ENCODE data around the gene DNAJC22. TPM values are rescaled to one million over a fixed set of nuclear protein-coding genes. Genes with fewer than 3 reads are reported as not detected.

Gene DNAJC22
- total RNA-seq, 1 donor, result not detected

- peaks cover 90% of the 10 kb centered on the region for H3K27me3 ChIP-seq (ENCODE audit: insufficient read depth, low read length)
- no peaks in the 10 kb centered on the region for H3K9me3 ChIP-seq (ENCODE audit: low read depth, low read length)
- no peak within 1 kb of the TSS for H3K4me3 ChIP-seq (ENCODE audit: low read length)
These were observed 9.8 kb upstream of the DNAJC22 start, which contains the start of gene C1QL4 for GRCh38 chr12:49336645-49337584. TSS of gene C1QL4 (minus strand) at chr12:49337188. CDS start at chr12:49336477, 711 bp downstream.

DNA sequence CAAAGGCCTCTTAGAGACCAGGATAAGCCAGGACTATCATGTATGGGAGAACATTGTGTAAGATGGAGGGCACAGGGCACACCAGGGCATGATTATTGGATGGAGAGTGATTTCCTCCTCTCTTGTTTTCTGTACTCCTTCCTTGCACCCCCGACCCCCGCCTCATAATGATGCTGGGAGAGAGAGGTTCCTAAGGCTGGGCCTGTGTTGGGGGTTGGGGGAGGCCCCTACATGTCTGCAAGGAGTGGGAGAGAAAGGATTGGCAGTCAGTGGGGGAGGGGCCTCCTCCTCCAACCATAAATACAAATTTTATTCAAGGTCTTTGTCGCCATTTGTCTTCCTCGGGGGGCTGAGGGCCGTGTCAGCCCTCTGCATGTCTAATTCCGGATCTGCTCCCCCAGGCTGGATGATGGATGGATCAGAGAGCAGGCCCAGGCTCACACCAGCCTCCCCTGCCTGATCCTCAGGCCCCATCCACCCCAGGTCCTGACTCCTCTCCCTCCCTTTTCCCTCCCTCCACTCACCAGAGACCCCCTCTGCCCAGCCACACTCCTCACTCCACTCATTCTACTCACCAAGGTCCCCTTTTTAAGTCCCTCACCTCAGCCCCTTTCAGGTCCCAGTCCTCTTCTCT, 7.7 kb upstream of the DNAJC22 start:
- H3K27me3 ChIP-seq (ENCODE audit: insufficient read depth, low read length), result peaks cover 93% of the 10 kb centered on the region

More at GRCh38 chr12:49336645-49337584, 9.8 kb upstream of the DNAJC22 start, which contains the start of gene C1QL4:
- H3K4me1 ChIP-seq (ENCODE audit: insufficient read depth, low read length), result peaks cover 25% of the 10 kb centered on the region

DNA sequence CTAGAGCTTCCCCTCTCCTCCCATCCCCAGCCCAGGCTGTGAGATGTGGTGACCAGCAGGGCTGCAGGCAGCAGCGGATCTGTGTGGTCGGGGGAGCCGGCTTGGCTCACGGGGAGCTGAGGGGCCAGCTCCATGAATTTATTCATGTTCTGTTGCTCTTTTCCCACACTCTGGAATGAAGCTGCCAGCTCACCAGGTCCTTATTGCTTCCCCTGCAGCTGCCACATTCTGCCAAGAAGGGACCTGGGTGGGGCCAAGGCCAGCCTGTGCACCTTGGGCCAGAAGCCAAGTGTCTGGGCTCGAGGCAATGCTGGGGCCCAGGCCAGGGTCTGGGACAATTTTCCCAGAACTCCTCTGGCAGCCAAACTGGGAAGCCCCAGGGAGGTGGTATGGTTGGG, 7.2 kb upstream of the DNAJC22 start:
- Histone ChIP-seq H3K27me3 (ENCODE audit: insufficient read depth, low read length) (peaks cover 93% of the 10 kb centered on the region), H3K4me3 (ENCODE audit: low read length) (no peak overlapping the region), H3K4me1 (ENCODE audit: insufficient read depth, low read length) (peaks cover 45% of the 10 kb centered on the region), H3K9me3 (ENCODE audit: low read depth, low read length) (no peaks in the 10 kb centered on the region)

More for the DNA sequence above, 7.7 kb upstream of the DNAJC22 start:
- Histone ChIP-seq H3K9me3 (ENCODE audit: low read depth, low read length) (no peaks in the 10 kb centered on the region), H3K4me1 (ENCODE audit: insufficient read depth, low read length) (peaks cover 42% of the 10 kb centered on the region), H3K4me3 (ENCODE audit: low read length) (no peak overlapping the region)

GRCh38 chr12:49340095-49340870, 6.4 kb upstream of the DNAJC22 start:
- peaks cover 45% of the 10 kb centered on the region for H3K4me1 ChIP-seq (ENCODE audit: insufficient read depth, low read length)
- H3K27me3 ChIP-seq (ENCODE audit: insufficient read depth, low read length), result peaks cover 88% of the 10 kb centered on the region
- no peak overlapping the region for H3K4me3 ChIP-seq (ENCODE audit: low read length)
- no peaks in the 10 kb centered on the region for H3K9me3 ChIP-seq (ENCODE audit: low read depth, low read length)

- Histone ChIP-seq H3K27me3 (ENCODE audit: insufficient read depth, low read length) (peaks cover 86% of the 10 kb centered on the region), H3K9me3 (ENCODE audit: low read depth, low read length) (no peaks in the 10 kb centered on the region), H3K4me1 (ENCODE audit: insufficient read depth, low read length) (peaks cover 49% of the 10 kb centered on the region), H3K4me3 (ENCODE audit: low read length) (no peak overlapping the region)
These were observed 5.5 kb upstream of the DNAJC22 start for GRCh38 chr12:49340971-49341776.

DNA sequence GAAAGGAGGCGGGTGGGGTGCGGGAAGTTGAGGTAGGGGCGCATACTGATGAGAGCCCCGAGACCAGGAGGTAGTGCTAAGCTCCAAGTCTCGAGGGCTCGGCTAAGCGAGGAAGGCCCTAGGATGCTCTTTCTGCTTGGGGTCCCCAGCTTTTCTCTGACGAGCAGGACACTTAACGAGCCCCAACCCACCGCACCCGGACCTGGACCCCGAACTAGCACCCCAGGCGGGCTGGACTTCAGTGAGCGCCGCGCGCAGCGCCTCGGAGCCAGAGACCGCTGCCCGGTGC, 5.0 kb upstream of the DNAJC22 start:
- H3K4me1 ChIP-seq (ENCODE audit: insufficient read depth, low read length), result peaks cover 49% of the 10 kb centered on the region
- H3K9me3 ChIP-seq (ENCODE audit: low read depth, low read length), result no peaks in the 10 kb centered on the region
- H3K27me3 ChIP-seq (ENCODE audit: insufficient read depth, low read length), result peaks cover 85% of the 10 kb centered on the region
- peak overlapping the region; percentile 26 for H3K4me3 ChIP-seq (ENCODE audit: low read length)

GRCh38 chr12:49342066-49342913, 4.4 kb upstream of the DNAJC22 start:
- Histone ChIP-seq H3K9me3 (ENCODE audit: low read depth, low read length) (no peaks in the 10 kb centered on the region), H3K27me3 (ENCODE audit: insufficient read depth, low read length) (peaks cover 87% of the 10 kb centered on the region), H3K4me1 (ENCODE audit: insufficient read depth, low read length) (peaks cover 50% of the 10 kb centered on the region), H3K4me3 (ENCODE audit: low read length) (peak overlapping the region; percentile 26)

DNA sequence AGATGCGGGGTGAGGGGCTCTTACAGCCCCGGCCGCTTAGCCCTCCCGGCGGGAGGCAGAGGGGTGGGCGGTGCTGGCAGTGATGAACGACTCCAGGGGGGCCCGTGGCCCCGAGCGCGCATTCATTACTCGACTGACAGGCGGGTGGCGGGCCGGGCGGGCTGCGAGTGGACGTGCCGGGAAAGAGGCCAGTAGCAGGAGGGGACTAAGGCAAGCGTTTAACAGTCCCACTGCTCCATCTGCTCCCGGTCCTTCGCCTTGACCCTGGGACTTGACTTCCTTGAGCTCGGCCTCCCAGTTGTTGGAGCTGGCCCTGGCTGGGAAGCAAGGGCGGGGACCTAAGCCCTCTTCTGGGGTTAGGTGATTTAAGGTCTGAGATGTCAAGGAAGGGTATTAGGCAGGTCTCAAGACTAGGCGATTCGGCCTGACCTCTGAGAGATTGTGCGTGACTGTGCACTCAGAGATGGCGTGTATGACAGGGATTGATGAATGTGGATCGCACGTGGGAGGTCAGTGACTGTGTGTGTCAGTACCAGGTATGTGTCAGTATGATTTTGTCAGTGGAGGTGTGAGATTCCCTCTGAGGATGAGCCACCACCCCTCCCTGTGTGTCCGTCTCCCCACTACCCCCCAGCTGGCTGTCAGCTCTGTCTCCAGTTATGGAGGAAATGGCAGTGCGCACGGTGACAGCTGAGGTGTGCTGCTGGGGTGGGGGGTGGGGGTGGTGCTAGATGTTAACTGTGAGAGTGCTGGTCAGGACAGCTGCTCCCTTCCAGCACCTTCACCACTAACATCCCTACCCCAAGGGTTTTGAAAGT, 3.6 kb upstream of the DNAJC22 start:
- Histone ChIP-seq H3K9me3 (ENCODE audit: low read depth, low read length) (no peaks in the 10 kb centered on the region), H3K4me3 (ENCODE audit: low read length) (no peak overlapping the region), H3K27me3 (ENCODE audit: insufficient read depth, low read length) (peaks cover 86% of the 10 kb centered on the region), H3K4me1 (ENCODE audit: insufficient read depth, low read length) (peaks cover 52% of the 10 kb centered on the region)

DNA sequence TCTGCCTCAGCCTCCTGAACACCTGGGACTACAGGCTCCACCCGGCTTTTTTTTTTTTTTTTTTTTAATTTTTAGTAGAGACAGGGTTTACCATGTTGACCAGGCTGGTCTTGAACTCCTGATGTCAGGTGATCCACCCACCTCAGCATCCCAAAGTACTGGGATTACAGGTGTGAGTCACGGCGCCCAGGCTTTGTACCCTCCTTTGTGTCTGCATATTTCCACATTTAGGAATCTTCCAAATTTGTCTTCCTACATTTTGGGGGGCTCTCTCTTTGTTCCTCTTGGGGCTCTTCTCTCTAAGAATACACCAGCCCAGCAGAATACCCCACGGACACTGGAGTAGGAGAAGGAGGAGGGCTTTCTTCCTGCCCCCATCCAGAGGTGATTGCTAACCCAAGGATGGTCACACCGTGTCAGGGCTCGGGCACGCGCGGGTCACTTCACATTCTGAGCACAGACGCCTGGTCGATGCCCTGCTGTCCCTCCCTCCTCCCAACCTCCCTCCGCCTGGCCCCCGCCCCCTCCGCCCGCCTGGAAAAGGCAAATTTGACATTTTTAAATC, 2.1 kb upstream of the DNAJC22 start:
- H3K4me3 ChIP-seq (ENCODE audit: low read length), result no peak overlapping the region
- H3K27me3 ChIP-seq (ENCODE audit: insufficient read depth, low read length), result peaks cover 90% of the 10 kb centered on the region
- H3K4me1 ChIP-seq (ENCODE audit: insufficient read depth, low read length), result peaks cover 52% of the 10 kb centered on the region
- H3K9me3 ChIP-seq (ENCODE audit: low read depth, low read length), result no peaks in the 10 kb centered on the region

DNA sequence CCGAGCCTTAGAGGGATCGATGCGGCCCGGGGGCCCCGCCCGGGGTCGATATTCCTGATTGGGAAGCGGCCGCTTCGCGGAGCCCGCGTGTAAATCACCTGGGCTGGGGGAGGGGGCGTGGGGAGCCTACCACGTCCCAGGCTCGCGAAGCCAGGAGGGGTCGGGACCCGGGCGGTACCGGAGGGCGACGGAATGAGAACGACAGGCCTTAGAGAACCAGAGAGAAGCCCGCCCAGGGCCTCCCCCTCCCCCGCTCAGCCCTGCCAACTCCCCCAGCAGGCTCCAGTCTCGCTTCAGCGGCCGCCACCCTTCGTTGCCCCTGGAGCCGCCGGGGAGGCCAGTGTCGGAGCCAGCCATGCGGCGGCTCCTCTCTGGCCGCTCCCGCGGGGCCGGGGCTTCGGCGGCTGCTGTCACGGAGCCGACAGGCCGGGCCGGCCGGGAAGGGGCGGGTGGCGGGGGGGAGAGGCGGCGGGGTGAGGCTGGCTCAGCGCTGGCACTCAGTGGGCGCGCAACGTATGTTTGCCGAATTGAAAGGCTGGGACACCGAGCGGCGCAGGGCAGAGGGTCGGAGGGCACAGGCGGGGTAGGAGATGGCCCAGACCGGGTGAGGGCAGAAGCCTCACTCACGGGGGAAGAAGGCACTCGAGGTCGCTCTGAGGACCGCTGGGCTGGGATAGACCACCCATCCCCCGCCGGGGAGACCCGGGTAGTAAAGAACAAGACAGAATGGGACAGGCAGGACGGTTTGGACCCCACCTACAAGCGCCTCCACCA, 1.4 kb upstream of the DNAJC22 start:
- Histone ChIP-seq H3K4me1 (ENCODE audit: insufficient read depth, low read length) (peaks cover 52% of the 10 kb centered on the region), H3K4me3 (ENCODE audit: low read length) (no peak overlapping the region), H3K27me3 (ENCODE audit: insufficient read depth, low read length) (peaks cover 87% of the 10 kb centered on the region), H3K9me3 (ENCODE audit: low read depth, low read length) (no peaks in the 10 kb centered on the region)

DNA sequence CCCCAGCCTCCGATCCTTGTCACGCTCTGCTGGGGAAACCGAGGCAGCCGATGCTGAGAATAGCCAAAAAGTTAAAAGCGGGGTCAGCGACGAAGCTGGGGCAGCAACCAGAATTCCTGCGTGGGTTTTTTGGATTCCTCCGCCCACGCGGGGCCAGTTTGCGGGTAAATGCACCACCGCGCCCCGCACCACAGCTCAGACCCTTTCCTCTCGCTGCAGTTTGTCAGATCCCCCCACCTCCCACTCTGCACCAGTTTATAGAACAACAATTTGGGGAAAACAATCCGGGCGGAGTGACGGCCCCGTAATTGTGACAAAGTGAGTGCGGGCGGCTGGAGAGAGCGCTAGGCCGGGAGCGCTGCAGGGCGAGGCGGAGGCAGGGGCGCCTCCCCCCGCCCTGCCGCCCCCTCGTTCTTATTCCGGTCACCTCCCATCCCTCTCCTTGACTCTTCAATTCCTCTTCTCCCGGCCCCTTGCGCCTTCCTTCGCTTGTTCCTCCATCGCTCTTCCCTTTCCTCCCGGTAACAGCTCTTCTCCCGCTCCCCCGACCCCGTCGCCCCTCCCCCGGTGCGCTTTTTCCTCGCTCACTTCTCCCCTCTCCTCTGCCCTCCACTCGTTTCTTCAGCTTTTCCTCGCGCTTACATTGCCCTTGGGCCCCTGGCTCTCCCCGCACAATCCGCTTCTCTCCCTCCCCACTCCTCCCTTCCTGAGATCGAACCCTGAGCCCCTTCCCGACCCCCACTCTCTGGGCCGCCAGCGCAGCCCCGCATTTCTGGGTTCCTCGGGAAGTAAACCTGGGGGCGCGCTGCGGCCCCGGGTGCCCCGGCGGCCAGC, 646 bp upstream of the DNAJC22 start:
- H3K4me3 ChIP-seq (ENCODE audit: low read length), result no peak overlapping the region
- H3K9me3 ChIP-seq (ENCODE audit: low read depth, low read length), result no peaks in the 10 kb centered on the region
- peaks cover 82% of the 10 kb centered on the region for H3K27me3 ChIP-seq (ENCODE audit: insufficient read depth, low read length)
- H3K4me1 ChIP-seq (ENCODE audit: insufficient read depth, low read length), result peaks cover 52% of the 10 kb centered on the region
